ENCODE results near the gene CDS1. TPM values are rescaled to one million over a fixed set of nuclear protein-coding genes. Genes with fewer than 3 reads are reported as not detected.

Gene CDS1
- total and polyA plus RNA-seq, 10 of the 15 experiments (the other 5 are each of a cell fraction or from before 2014, with no cell fraction given): 0.03 TPM; not detected in 8

GRCh38 chr4:84685105-84685504 is 102.2 kb downstream of the CDS1 start:
- FAIRE-seq (no peak), DNase-seq (ENCODE audit: low read depth, low spot score) (no peak), ATAC-seq (no peak)
- Histone ChIP-seq H3K27me3 (replicated peaks in 1 of 2; ENCODE audit: control insufficient read depth in 2 of 2, insufficient read depth in 2 of 2, low read length in 1 of 2) (no peaks in the 10 kb centered on the region), H3K9ac (ENCODE audit: control insufficient read depth, insufficient read depth, low read length) (no peak overlapping the region), H3K36me3 (ENCODE audit: control insufficient read depth in 2 of 2, insufficient read depth in 2 of 2, low read length in 1 of 2) (no peaks in the 10 kb centered on the region), H3K27ac (ENCODE audit: control insufficient read depth, insufficient read depth) (no peak overlapping the region), H4K20me1 (ENCODE audit: control insufficient read depth, insufficient read depth) (no peaks in the 10 kb centered on the region), H3K79me2 (ENCODE audit: control insufficient read depth, insufficient read depth, low read length) (no peaks in the 10 kb centered on the region), H3K4me1 (ENCODE audit: control insufficient read depth, insufficient read depth, low read length) (no peaks in the 10 kb centered on the region), H3K4me2 (ENCODE audit: control insufficient read depth, insufficient read depth) (no peak overlapping the region), H2AFZ (ENCODE audit: control insufficient read depth, low read depth, low read length) (no peak overlapping the region), H3K4me3 (no peak overlapping the region), H3K9me3 (replicated peaks; ENCODE audit: control insufficient read depth, insufficient read depth, low read length) (no peaks in the 10 kb centered on the region)
- intact Hi-C loops (cut with micrococcal nuclease; ENCODE audit: unreplicated experiment): no loop called here
- TF ChIP-seq JUNB (IDR thresholded peaks at IDR 0.05): no peak
- TF ChIP-seq, protein P1, sequence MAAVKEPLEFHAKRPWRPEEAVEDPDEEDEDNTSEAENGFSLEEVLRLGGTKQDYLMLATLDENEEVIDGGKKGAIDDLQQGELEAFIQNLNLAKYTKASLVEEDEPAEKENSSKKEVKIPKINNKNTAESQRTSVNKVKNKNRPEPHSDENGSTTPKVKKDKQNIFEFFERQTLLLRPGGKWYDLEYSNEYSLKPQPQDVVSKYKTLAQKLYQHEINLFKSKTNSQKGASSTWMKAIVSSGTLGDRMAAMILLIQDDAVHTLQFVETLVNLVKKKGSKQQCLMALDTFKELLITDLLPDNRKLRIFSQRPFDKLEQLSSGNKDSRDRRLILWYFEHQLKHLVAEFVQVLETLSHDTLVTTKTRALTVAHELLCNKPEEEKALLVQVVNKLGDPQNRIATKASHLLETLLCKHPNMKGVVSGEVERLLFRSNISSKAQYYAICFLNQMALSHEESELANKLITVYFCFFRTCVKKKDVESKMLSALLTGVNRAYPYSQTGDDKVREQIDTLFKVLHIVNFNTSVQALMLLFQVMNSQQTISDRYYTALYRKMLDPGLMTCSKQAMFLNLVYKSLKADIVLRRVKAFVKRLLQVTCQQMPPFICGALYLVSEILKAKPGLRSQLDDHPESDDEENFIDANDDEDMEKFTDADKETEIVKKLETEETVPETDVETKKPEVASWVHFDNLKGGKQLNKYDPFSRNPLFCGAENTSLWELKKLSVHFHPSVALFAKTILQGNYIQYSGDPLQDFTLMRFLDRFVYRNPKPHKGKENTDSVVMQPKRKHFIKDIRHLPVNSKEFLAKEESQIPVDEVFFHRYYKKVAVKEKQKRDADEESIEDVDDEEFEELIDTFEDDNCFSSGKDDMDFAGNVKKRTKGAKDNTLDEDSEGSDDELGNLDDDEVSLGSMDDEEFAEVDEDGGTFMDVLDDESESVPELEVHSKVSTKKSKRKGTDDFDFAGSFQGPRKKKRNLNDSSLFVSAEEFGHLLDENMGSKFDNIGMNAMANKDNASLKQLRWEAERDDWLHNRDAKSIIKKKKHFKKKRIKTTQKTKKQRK (IDR thresholded peaks at IDR 0.05; ENCODE audit: low read depth, low read length): no peak
- TF ChIP-seq PML (IDR thresholded peaks at IDR 0.05; ENCODE audit: low read length): no peak
- ChIA-PET SMC1A (ENCODE audit: uncharacterized antibody, unreplicated experiment) (no interaction called here), POLR2A (no interaction called here), RAD21 (ENCODE audit: unreplicated experiment) (no interaction called here), CTCF (no interaction called here)
- 17% methylated on average over 1 of the region's 1 CpG for WGBS (ENCODE audit: insufficient coverage, insufficient replicate concordance, low lambda C conversion rate, missing lambda C conversion rate)
- BruUV-seq (replicated peaks): no TSS peak
- in situ Hi-C loops (cut with MboI): no loop called here

DNA sequence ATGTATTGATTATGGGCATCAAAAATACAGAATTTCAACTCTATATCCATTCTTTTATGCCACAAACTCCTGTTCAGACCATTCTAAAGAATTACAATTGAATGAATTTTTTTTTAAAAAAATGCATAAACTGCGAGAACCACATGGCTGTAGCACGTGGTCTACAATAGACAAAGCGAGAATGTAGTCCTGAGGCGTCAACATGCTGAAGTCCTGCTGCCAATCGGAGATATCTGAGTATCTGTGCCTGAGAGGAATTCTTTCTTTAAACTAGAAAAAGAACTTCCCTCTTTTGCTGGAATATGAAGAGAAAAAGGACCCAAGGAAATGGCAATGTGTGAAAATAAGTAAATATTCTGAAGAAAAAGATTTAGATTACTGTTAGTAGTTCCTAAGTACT is 105.7 kb downstream of the CDS1 start:
- Histone ChIP-seq H3K4me3 (no peak overlapping the region), H3K79me2 (ENCODE audit: control insufficient read depth, insufficient read depth, low read length) (no peaks in the 10 kb centered on the region), H3K9me3 (replicated peaks; ENCODE audit: control insufficient read depth, insufficient read depth, low read length) (no peaks in the 10 kb centered on the region), H4K20me1 (ENCODE audit: control insufficient read depth, insufficient read depth) (no peaks in the 10 kb centered on the region), H3K4me1 (ENCODE audit: control insufficient read depth, insufficient read depth, low read length) (no peaks in the 10 kb centered on the region), H3K4me2 (ENCODE audit: control insufficient read depth, insufficient read depth) (no peak overlapping the region), H3K27me3 (replicated peaks in 1 of 2; ENCODE audit: control insufficient read depth in 2 of 2, insufficient read depth in 2 of 2, low read length in 1 of 2) (no peaks in the 10 kb centered on the region), H3K27ac (ENCODE audit: control insufficient read depth, insufficient read depth) (no peak overlapping the region), H3K9ac (ENCODE audit: control insufficient read depth, insufficient read depth, low read length) (no peak overlapping the region), H3K36me3 (ENCODE audit: control insufficient read depth in 2 of 2, insufficient read depth in 2 of 2, low read length in 1 of 2) (no peaks in the 10 kb centered on the region), H2AFZ (ENCODE audit: control insufficient read depth, low read depth, low read length) (no peak overlapping the region)
- POLR2A ChIA-PET: no interaction called here
- no peak for DNase-seq (ENCODE audit: low read depth, low spot score)
- SMC1A ChIA-PET (ENCODE audit: uncharacterized antibody, unreplicated experiment): no interaction called here
- intact Hi-C loops (cut with micrococcal nuclease; ENCODE audit: unreplicated experiment) (no loop called here), in situ Hi-C loops (cut with MboI) (no loop called here)
- ATAC-seq: no peak
- no peak for FAIRE-seq
- RAD21 ChIA-PET (ENCODE audit: unreplicated experiment): no interaction called here
- no TSS peak for BruUV-seq (replicated peaks)
- WGBS (ENCODE audit: insufficient coverage, insufficient replicate concordance, low lambda C conversion rate, missing lambda C conversion rate): 36% methylated on average over 5 of the region's 5 CpGs
- CTCF ChIA-PET: no interaction called here
- no peak for TF ChIP-seq RUNX3 (IDR thresholded peaks at IDR 0.05; ENCODE audit: low read length)
- no peak for TF ChIP-seq POU2F2 (IDR thresholded peaks at IDR 0.05; ENCODE audit: borderline replicate concordance, low read depth, low read length)
- TF ChIP-seq CHD1 (IDR thresholded peaks at IDR 0.05; ENCODE audit: low read depth, low read length): no peak
- TF ChIP-seq CBFB (IDR thresholded peaks at IDR 0.05; ENCODE audit: low read depth): no peak
- no peak for TF ChIP-seq STAT3 (IDR thresholded peaks at IDR 0.05; ENCODE audit: low read depth, low read length)
- no peak for TF ChIP-seq DPF2 (IDR thresholded peaks at IDR 0.05)
- TF ChIP-seq RB1 (IDR thresholded peaks at IDR 0.05; ENCODE audit: borderline replicate concordance): no peak
- TF ChIP-seq ESRRA (IDR thresholded peaks at IDR 0.05; ENCODE audit: low read length): no peak
- no peak for TF ChIP-seq MTA2 (IDR thresholded peaks at IDR 0.05; ENCODE audit: low read depth)
- no peak for TF ChIP-seq RELA (IDR thresholded peaks at IDR 0.05; ENCODE audit: borderline replicate concordance, partially characterized antibody)
- no peak for TF ChIP-seq E2F8 (IDR thresholded peaks at IDR 0.05; ENCODE audit: low read depth, partially characterized antibody)
- TF ChIP-seq BHLHE40 (IDR thresholded peaks at IDR 0.05; ENCODE audit: borderline replicate concordance in 1 of 2, low read depth in 2 of 2, low read length in 1 of 2): no peak
